ENCODE data around the gene GNAZ.

GNAZ gene

DNA sequence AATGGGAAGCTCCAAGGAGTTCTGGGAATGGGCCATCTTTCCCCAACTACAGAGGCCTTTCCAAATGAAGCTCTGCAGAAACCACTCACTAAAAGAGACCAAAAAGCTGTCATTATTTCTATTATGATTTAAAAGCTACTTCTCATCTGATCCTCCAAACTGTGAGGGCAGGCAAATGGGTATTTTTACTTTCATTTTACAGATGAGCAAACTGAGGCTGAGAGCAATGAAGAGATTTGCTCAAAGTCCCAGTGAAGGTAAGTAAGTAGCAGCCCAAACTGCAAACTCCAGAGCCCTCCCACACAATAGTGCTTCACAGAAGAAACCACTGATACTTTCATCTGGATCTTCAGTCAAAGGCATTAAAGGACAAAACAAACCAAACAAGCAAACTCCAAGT is 70.1 kb downstream of the GNAZ start:
- DNase-seq = no peak

GRCh38 chr22:23142546-23143105 is 72.3 kb downstream of the GNAZ start:
- no peak for DNase-seq

- no peak for DNase-seq
Measured at GRCh38 chr22:23143119-23143518, 72.8 kb downstream of the GNAZ start.

DNA sequence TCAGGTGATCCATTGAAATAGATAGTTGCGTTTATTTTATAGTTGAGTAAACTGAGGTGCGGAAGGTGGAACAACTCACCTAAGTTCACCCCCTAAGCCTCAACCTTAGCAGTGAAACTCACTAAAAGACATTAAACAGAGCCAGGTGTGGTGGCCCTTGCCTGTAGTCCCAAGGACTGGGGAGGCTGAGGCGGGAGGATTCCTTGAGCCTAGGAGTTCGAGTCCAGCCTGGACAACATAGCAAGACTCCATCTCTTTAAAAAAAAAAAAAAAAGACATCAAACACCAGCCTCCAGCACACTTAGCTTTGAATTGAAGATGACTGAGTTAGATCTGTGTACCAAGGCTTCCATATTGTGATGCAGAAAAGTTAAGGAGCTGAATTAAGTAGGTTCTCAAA is 74.1 kb downstream of the GNAZ start:
- DNase-seq = no peak

DNA sequence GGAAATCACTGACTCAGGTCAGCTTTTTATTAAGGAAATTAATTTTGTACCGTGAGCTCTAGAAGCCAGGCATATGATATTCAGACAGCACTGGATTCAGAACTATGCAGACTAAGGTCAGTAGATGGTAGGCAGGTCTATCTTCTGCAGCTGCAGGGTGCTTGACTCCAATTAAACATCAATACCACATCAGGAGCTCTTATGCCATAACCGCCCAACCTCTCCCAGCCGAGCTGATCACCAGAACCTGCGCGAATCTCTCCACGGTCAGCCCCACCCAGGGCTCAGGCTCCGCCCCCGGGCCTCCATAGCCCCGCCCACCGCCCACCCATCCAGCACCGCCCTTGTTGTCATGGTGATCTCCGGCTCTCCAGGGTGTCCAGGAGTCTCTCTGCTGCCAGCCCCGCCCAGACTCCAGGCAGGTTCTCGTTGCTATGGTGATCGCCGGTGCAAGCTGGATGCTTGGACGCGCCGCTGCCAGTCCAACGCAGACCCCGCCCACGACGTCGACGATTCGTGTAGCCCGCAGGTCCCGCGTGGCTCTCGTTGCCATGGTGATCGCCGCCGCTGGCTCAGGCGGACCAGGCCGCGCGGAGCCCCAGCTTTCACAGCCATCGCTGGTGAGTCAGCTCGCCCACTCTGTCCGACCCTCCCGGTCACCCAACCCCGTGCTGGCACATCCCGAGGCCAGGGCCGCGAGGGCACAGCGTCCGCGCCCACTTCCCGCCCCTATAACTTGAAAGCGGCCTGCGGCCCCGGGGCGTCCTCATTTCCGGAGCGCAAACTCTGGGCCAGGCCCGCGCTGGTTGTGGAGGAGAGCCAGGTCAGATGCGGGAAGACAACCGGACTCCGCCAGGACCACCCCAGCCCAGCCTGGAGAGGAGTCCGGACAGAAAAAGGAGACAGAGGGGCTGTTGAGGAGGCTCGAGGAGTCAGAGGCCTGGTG is 74.9 kb downstream of the GNAZ start, which contains the start of gene RAB36:
TSS of gene RAB36 (plus strand) at position 546 of the 946 bp plus-strand sequence. CDS start 1,140 bp downstream, outside the sequence.
- peak; percentile 98 for DNase-seq

- DNase-seq = no peak
Measured at GRCh38 chr22:23145878-23146470, 75.7 kb downstream of the GNAZ start.

DNA sequence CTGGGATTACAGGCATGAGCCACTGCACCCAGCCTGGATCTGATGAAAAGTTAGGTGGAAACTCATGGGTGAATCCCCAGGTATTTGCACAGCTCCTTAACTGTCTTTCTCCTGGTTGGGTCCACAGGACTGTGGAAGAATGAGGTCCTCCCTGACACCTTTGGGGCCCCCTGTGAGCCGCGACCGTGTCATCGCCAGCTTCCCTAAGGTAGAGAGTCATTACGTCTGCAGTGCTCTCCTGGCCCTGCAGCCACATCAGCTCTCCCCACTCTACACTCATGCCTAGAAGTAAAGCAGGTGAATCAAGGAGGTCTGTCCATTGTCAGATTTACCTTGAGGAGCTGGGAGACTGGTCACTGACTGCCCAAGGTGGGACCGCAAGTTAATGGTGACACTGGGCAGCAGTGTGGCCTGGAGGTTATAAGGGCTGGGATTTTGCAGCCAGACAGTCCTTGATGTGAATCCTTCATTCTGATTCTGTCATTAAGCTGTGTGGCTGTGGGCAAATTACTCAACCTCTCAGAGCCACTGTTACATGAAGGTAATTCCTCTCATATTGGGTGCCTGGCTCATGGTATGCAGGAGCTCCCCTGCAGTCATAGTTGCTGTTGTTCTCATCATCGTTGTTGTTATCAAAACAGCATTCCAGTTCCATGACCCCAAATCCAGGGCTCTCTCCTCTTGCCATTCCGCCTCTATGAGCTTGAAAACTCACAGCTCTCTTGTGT is 76.3 kb downstream of the GNAZ start:
- DNase-seq = no peak

- no peak for DNase-seq
Measured at GRCh38 chr22:23147617-23148387, 77.5 kb downstream of the GNAZ start.

- DNase-seq = no peak
Measured at GRCh38 chr22:23149743-23150238, 79.5 kb downstream of the GNAZ start.

DNA sequence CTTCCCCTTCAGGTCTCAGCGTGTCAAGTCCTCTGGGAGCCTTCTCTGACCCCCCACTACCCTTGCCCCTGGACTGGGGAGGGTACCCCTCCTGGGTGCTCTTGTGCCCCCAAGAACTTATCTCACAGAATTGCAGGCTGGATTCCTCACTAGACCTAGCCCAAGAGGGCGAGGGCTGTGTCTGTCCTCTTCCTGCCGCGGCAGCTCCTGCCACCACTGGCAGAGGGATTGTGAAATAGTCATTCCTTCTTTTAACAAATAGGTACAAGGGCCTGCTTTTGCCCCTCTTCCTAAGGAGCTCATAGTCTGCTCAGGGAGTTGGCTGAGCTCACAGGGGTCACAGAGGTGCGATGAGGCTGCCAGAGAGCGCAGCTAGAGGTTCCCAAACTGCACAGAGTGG is 80.4 kb downstream of the GNAZ start:
- no peak for DNase-seq

DNA sequence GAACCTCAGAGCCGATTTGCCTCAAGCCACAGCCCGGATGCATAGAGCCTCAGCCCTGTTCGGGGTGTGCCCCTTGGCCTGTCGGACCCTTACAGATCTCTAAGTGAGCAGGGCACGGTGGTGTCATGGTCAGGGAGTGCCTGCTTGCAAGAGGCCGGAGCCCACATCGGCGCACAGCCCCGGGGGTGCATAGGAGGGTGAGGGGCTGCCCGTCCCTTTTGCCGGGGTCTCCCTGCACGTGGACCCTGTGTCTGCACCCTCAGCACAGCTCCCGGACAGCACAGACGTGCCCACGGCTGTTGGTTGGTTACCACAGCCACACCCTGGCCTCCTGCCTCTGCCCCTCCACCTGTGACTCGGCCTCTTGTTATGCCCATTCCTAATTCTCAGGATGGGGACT is 81.5 kb downstream of the GNAZ start:
- DNase-seq = no peak

DNA sequence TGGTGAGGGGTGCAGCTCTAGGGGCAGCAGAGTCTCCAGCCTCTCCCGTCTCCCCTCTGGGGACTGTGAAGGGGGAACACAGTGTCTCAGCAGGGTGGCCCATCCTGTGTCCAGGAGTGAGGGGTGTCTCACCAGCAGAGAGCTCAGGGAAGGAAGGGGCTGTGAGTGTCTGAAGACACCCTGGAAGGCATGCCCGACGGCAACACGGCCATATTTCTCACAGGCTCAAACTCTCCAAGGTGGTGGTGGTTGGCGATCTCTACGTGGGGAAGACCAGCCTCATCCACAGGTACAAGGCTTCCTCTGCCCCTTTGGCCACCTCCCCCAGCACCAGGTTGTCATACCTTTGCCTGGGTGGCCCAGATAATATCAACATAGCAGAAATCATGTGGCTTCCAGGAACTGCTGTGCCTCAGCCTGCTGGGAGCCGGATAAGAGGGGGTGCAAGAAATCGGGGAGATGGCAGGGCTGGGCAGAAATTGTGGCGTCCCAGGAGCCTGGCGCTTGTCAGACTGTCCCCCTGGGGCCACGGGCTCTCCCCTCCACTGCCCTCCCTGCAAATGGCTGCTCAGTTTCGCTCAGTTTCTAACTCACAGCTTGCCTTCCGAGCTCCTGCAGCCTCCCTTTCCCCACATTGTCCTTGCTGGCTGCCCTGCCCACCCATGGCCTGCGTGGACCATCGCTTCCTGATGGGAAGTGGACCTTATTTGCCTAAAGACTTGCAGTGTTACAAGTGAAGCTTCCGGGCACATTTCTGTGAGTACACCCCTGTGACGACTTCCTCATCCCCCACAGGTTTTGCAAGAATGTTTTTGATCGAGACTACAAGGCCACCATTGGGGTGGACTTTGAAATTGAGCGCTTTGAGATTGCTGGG is 82.2 kb downstream of the GNAZ start:
- DNase-seq = no peak

GRCh38 chr22:23153994-23154393 is 83.7 kb downstream of the GNAZ start:
- DNase-seq = no peak

DNA sequence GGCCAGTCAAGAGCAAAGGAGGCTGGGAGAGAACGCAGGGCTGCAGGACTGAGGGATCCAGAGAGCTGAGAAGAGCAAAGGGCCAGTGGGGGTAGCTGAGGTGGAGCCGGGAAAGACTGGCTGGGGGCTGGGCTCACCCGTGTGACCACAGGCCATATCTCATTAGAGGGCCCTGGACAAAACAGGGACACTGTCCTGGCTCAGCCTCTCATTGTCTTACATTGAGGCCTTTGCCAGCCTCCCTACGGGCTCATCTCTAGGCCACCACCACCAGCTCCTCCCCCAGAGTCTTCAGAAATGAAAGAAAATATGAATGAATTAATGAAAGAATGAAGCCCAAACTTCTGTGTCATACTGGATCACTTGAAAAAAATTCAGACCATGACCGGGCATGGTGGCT is 84.1 kb downstream of the GNAZ start:
- DNase-seq = no peak

GRCh38 chr22:23155143-23155542 is 84.8 kb downstream of the GNAZ start:
- DNase-seq = no peak

DNA sequence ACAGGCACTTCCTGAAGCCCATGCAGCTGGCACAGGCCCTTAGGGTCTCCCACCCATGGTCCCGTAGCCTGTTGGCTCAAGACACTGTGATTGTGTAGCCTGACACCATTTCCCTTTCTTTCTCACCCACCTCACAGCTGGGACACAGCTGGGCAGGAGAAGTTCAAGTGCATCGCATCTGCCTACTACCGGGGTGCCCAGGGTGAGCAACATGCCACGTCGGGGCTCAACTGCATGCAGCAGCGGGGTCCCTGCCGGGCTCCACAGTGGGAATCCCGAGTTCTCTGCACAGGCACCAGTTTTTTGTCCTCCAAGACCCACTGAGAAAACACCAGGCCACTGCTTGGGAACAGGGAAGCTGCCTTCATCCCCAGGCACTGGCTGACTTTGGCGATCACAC is 85.5 kb downstream of the GNAZ start:
- no peak for DNase-seq

DNA sequence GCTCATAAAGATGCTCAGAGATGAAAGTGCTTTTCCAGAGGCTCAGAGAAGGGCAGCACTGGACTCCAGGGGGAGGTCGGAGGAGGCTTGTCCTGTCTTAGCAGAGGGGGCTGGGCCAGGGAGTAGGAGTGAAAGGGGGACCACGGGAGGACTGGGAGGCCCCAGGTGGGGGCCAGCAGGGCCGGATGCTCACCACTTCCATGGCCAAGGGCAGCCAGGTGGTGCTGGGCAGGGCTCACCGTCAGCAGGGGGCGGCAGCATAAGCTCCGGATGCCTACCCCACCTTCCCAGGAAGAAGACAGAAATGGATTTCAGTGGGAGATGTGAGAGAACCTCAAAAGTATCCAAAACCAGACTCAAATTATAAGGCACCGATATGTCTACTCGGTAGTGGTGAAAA is 86.0 kb downstream of the GNAZ start:
- no peak for DNase-seq

DNA sequence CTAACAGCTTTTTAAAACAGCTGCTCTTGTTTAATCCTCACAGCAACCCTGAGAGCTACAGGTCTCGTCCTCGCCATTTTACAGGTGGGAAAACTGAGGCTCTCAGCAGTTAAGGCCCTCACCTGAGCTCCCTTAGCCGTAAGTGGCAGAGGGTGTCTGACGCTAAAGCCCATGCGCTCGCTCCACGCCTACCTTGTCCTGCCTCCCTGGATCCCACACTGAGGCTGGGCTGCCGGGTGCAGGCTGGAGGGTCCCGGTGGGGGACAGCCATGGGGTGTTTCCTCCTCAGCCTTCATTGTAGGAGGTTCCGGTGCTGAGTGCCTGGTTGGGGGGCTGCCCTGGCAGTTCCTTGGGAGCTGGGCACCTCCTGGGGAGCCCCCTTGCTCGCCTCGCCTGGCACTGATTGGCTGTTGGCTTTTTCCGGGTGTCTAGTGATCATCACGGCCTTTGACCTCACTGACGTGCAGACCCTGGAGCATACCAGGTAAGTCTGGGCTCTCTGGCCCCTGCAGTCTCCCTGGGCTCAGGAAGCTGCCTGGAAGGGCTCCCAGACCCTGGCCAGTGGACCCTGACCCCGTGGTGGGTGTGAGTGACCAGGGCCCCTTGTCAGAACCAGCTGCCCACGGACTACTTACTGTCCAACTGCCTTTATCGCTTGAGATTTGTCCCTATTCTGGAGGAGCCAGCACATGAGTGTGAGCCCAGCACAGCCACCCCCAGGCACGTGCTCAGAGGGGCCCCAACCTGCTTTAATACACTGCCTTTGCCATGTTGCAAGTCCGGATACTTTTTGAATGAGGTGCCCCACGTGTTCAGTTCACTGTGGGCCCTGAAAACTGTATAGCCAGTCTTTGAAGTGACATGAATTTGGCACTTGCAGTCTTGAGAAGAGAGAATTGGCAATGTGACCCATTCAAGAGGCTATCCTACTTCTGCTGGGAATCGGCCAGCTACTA is 87.5 kb downstream of the GNAZ start:
- no peak for DNase-seq

DNA sequence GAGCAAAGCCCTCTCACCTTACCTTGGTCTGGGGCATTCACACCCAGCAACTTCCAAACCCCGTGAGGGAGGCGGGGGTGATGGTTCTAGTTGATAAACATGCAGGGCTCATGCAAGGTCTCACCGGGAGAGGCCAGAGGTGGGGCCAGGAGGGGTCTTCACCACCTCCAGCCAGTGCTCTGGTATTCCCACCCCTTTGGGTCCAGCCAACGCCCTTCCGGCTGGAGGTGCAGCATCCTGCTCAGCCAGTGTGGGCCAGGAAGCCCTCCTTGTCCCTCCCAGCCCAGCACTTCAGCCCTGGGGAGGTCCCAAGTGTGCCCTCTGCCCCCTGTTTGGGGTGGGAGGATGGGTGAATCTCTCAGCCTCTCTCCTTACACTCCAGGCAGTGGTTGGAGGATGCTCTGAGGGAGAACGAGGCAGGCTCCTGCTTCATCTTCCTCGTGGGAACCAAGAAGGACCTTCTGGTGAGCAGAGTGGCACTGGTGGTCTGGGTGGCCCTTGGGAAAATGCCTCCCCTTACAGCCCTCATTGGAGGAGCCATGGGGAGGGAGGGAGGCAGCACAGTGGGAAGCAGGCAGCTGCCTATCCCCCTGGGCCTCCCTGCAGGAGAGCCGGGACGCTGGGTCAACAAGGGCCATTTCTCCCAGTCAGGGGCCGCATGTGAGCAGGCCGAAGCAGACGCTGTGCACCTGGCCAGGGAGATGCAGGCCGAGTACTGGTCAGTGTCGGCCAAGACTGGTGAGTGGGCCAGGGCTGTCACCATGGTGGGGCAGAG is 88.4 kb downstream of the GNAZ start:
- DNase-seq = no peak

All from NCI-H1092 (cell line).